Ovary (tissue), 3 donors: ENCODE measurements around the gene CCL21.

ENCODE experiments used
- CTCF ChIP-seq, 3 donors: fragments of 450-650 bp in 2 of 3; fragments of 200-600 bp in 1 of 3; IDR thresholded peaks; one replicate each; pipeline versions ENCODE4 v1.5.1 to v1.8.0; 2016 to 2022; ENCODE audit warnings: antibody characterized with exemption in 3 of 3, mild to moderate bottlenecking in 1 of 3
- EP300 ChIP-seq: sonication (generic); formaldehyde crosslinking; IDR thresholded peaks from one replicate; pipeline ENCODE4 v1.6.1; 2017; ENCODE audit warnings: antibody characterized with exemption
- POLR2A ChIP-seq: fragments of 450-650 bp; IDR thresholded peaks from one replicate; pipeline ENCODE4 v1.6.1; 2017; ENCODE audit warnings: antibody characterized with exemption, mild to moderate bottlenecking, moderate library complexity
- donor health status: DM: no; HTN: no; CAD: no.

- no peak for TF ChIP-seq EP300
- TF ChIP-seq POLR2A, result no peak
- TF ChIP-seq CTCF (IDR thresholded peaks at IDR 0.05), result no peak
These were observed 13.2 kb upstream of the CCL21 start for GRCh38 chr9:34723141-34723540.
